GM21528 (cell line): Measurements from ENCODE around the gene AMOT.

Experiments used
- ATAC-seq: cut with Tn5 transposase; IDR thresholded peaks from one replicate; pipeline ENCODE4 v1.9.1; 2021; ENCODE audit warnings: mild to moderate bottlenecking, moderate library complexity; ENCODE audit not compliant: unreplicated experiment, low FRiP score

Gene AMOT

DNA sequence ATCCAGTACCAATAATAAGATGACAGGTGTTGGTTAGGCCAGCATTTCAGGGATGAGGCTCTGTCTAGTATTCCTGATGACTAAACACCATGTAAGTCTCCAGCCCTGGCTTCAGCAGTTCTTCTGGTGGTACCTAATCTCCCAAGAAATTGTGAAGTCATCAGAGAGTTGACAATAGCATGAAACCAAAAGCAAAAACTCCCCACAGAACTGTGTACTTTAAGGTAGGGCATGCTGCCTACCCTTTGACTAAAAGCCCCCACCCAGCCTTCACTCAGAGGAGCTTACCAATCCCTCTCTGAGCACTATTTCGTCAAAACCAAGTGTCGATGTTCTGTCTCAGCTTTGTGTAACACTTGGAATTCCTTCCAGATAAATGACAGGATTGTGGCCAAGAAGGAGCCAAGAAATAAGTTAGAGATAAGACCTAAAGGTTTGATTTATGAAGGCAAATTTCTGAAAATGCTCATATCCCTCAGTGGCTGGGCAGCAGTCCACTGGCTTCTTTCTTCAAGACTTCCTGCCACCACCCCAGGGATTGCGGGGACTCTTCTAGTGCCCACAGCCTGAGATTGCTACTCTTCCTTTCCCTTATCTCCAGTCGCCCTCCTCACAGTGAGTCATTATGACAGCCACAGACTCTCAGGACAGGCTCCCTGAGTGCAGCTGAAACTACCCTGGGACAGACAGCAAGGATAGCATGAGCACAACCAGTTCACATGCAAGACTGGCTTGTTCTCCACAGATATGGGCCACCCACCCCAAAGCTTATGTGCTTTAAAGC is 93.6 kb downstream of the AMOT start:
- no peak for ATAC-seq

DNA sequence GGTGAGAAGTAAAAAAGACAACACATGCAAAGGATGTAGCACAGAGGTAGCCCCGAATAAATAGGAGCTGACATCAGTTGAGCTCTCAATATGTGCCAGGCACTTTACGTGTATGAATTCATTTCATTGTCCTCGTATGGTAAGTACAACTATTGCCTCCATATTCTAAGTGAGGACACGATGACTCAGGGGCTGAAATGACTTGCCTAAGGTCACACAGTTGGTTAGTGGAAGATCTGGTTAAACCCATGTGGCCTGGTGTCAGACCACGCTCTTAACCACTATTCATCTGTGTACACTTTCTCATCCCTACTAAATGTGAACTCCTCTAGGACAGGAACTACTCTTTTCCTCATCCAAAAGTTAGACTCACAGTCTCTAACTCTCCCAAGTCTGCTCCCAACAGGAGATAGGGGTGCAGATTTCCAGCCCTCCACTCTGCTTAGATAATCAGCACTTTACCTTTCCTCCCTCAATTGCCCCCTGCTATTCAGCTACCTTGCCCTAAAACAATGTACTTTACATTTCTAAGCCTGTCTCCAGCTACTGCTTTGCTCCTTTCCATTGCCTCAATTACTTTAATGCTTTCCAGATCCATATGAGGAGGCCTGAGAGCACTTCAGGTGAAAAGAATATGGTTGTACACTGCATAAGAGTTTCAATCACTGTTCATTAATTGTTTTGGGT is 102.1 kb downstream of the AMOT start:
- no peak for ATAC-seq

DNA sequence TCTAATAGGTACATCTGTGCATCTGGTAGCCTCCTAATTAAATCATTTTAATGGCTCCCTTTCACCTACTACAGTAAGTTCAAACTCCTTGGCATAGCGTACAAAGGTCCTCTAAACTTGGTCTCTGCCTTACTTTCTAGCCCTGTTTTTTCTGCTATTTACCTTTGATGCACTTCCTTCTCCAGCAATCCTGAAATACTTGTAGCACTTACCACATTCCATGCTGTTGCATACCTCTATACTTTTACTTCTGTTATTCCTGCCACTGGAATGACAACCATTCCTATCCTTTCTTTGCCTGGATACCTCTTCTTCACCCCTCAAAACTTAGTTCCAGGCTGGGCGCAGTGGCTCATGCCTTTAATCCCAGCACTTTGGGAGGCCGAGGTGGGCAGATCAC is 104.3 kb downstream of the AMOT start:
- no peak for ATAC-seq

DNA sequence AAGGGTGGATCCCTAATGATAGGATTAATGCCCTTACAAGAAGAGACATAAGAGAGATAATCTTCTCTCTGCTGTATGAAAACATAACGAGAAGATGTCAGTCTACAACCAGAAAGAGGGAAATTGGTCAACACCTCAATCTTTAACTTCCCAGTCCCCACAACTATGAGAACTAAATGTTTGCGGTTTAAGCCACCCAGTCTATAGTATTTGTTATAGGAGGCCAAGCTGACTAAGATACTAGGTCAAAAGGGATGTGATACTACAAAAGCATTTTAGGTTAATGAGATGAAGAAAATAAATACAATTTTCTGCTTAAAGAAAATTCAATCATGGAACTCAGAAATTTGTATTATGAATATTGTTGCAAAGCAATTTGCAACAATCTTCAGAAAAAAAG is 105.5 kb downstream of the AMOT start:
- no peak for ATAC-seq

DNA sequence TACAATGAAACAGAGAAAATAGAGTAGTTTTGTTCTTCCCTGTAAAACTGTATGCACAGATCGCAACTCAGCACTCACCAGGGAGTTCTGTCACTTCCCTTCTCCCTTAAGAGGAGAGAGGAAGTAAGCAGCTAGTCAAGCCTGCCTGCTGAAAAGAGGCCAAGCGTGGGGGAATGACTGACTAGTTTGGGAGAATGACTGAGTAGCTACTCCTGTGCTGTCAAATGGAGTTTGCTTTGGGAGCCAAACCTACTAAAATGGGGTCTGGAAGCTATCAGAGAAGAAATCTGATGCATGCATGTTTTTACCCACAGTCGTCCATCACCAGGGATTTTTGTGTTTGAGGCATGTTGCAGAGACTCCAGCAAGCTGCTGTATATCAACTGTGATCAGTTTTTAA is 106.3 kb downstream of the AMOT start:
- ATAC-seq: no peak

DNA sequence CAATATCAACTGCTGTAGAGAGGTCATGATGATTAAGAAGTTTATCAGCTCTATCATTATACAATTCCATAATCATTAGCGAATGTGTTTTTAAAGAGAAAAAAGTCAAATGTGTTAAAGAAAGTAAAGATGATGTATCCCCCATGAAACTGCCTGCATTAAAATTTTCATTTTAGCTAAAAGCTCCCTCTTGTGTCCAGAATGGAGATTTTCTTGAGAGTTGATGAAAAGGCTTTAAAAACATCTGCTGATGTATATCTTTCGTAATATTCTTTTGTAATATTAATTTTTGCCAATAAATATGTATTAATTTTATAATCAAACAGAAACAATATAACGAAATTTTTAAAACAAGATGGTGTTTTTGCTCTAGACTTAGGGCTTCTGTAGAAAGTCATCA is 108.8 kb downstream of the AMOT start:
- ATAC-seq: no peak
